CD4-positive, alpha-beta memory T cell (primary cell): ENCODE data around the gene SCML1. TPM values are rescaled to one million over a fixed set of nuclear protein-coding genes. Genes with fewer than 3 reads are reported as not detected.

Experiments
- CTCF ChIA-PET: fragments of 350-600 bp; sonication (Branson Sonifier 250); formaldehyde crosslinking; loops from one replicate; lab custom pipeline; 2021; ENCODE audit warnings: inconsistent platforms; ENCODE audit not compliant: partially characterized antibody; lab: Charles Lee
- POLR2A ChIA-PET: fragments of 350-600 bp; sonication (Branson Sonifier 250); formaldehyde crosslinking; loops from one replicate; lab custom pipeline; 2021; ENCODE audit not compliant: partially characterized antibody; lab: Charles Lee
- DNase-seq, 5 donors: peaks; one replicate each; pipeline versions ENCODE4 v3.0.0 to v3.0.0-alpha.2; 2020 to 2022; ENCODE audit warnings: mixed read lengths in 1 of 5
- H3K27ac ChIP-seq: one replicate; pipeline ENCODE4 v1.7.0; 2013; ENCODE audit warnings: low read depth, low read length
- H3K27me3 ChIP-seq: 2 replicates; pipeline ENCODE4 v1.7.0; 2013; ENCODE audit warnings: mild to moderate bottlenecking, low read length, moderate library complexity; ENCODE audit not compliant: insufficient read depth
- H3K36me3 ChIP-seq: 2 replicates; pipeline ENCODE4 v1.7.0; 2013; ENCODE audit warnings: mild to moderate bottlenecking, low read length, moderate library complexity; ENCODE audit not compliant: insufficient read depth
- H3K4me1 ChIP-seq: 2 replicates; pipeline ENCODE4 v1.7.0; 2013; ENCODE audit warnings: mild to moderate bottlenecking, low read length, moderate library complexity; ENCODE audit not compliant: insufficient read depth
- H3K4me3 ChIP-seq, 2 donors: one replicate each; pipeline ENCODE4 v1.7.0; 2013; ENCODE audit warnings: low read length in 2 of 2, mild to moderate bottlenecking in 1 of 2
- H3K9me3 ChIP-seq, 2 donors: one replicate each; pipeline ENCODE4 v1.7.0; 2013; ENCODE audit warnings: low read length in 2 of 2, control low read depth in 1 of 2; ENCODE audit not compliant: control insufficient read depth in 1 of 2
- H3K27ac Mint-ChIP-seq, 7 donors: one replicate each; pipeline ENCODE4 v1.8.0; 2020 to 2021; ENCODE audit warnings: mixed read lengths in 7 of 7, mild to moderate bottlenecking in 6 of 7, inconsistent platforms in 3 of 7, moderate library complexity in 3 of 7
- H3K27me3 Mint-ChIP-seq, 2 donors: one replicate each; pipeline ENCODE4 v1.8.0; 2020 to 2021; ENCODE audit warnings: mixed read lengths in 2 of 2
- H3K36me3 Mint-ChIP-seq, 2 donors: one replicate each; pipeline ENCODE4 v1.8.0; 2020 to 2021; ENCODE audit warnings: mixed read lengths in 2 of 2, inconsistent platforms in 1 of 2, mild to moderate bottlenecking in 1 of 2
- H3K4me1 Mint-ChIP-seq, 4 donors: one replicate each; pipeline ENCODE4 v1.8.0; 2020 to 2021; ENCODE audit warnings: mixed read lengths in 4 of 4, mild to moderate bottlenecking in 1 of 4
- H3K4me3 Mint-ChIP-seq, 8 donors: one replicate each; pipeline ENCODE4 v1.8.0; 2020 to 2021; ENCODE audit warnings: mixed read lengths in 8 of 8, mild to moderate bottlenecking in 7 of 8, moderate library complexity in 6 of 8, inconsistent platforms in 3 of 8
- H3K9me3 Mint-ChIP-seq, 8 donors: one replicate each; pipeline ENCODE4 v1.8.0; 2020 to 2021; ENCODE audit warnings: mixed read lengths in 8 of 8, mild to moderate bottlenecking in 5 of 8, inconsistent platforms in 3 of 8, moderate library complexity in 1 of 8
- intact Hi-C: fragments of 100-400 bp; cut with micrococcal nuclease; formaldehyde crosslinking; loops from one replicate; pipeline ENCODE4 v1.15.1; 2023
- polyA plus RNA-seq, 2 donors: library from polyadenylated mRNA; unstranded; fragments of 300-500 nt; fragmentation: Illumina TruSeq; gene quantifications; one replicate each; pipeline ENCODE4 v1.2.3, GENCODE V29; 2021
- total RNA-seq, 2 experiments: library from RNA; stranded (reverse); gene quantifications; one replicate each; pipeline ENCODE4 v1.2.3, GENCODE V29; 2021

The SCML1 gene
- total and polyA plus RNA-seq, 4 experiments from 2014 or later = 1.6 to 18.0 (median 8.4) TPM

DNA sequence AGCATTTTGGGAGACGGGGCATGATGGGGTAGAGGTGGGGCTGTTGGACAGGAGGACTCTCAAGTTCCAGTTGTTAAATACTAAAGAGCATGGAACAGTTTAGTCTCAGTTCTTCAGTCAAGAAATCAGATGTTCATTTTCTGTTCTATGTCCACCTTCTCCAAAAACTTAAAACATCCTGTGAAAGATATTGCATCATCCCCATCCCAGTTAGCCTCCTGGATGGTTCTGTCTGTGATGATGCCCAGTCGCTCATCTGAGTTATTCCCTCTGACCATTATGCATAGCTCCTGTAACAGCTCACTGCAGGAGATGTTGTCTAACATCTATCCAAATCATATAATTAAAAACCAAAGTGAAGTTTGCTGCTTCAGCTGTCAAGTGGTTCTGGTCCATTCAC lies 32.1 kb upstream of the SCML1 start:
- H3K36me3 Mint-ChIP-seq = no peaks in the 10 kb centered on the region
- H3K4me3 Mint-ChIP-seq = no peak overlapping the region
- H3K36me3 ChIP-seq = no peaks in the 10 kb centered on the region
- no peak overlapping the region for H3K27ac ChIP-seq
- H3K4me1 ChIP-seq = no peaks in the 10 kb centered on the region
- no peak for DNase-seq
- ChIA-PET CTCF (no interaction called here), POLR2A (no interaction called here)
- intact Hi-C loops = no loop called here
- H3K27me3 Mint-ChIP-seq = no peaks in the 10 kb centered on the region
- no peaks in the 10 kb centered on the region for H3K9me3 ChIP-seq
- no peak overlapping the region for H3K4me3 ChIP-seq
- H3K27ac Mint-ChIP-seq = no peak overlapping the region
- H3K27me3 ChIP-seq = no peaks in the 10 kb centered on the region
- no peaks in the 10 kb centered on the region for H3K4me1 Mint-ChIP-seq
- no peaks in the 10 kb centered on the region for H3K9me3 Mint-ChIP-seq

DNA sequence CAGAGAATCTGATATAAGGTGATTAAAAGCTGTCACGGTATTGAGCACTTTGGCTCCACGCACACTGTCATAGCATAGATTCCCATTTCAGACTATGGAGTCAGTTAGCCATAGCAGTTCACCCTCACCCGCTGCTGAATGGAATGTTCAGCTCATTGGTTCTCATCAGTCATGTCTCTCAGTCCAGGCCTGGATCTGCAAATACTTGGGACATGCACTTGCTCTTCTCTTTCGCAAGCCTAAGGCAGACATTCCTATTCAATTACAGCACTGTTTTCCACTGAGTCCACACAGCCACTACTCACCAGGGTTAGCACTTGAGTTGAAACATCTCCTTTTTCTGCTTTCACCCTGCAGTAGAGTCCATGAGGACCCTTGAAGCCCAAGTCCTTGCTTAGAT lies 30.6 kb upstream of the SCML1 start:
- H3K4me1 Mint-ChIP-seq = no peaks in the 10 kb centered on the region
- Histone ChIP-seq H3K27ac (no peak overlapping the region), H3K36me3 (no peaks in the 10 kb centered on the region), H3K4me1 (no peaks in the 10 kb centered on the region), H3K27me3 (no peaks in the 10 kb centered on the region), H3K4me3 (no peak overlapping the region), H3K9me3 (no peaks in the 10 kb centered on the region)
- no peak overlapping the region for H3K4me3 Mint-ChIP-seq
- no peaks in the 10 kb centered on the region for H3K27me3 Mint-ChIP-seq
- no peaks in the 10 kb centered on the region for H3K9me3 Mint-ChIP-seq
- H3K36me3 Mint-ChIP-seq = no peaks in the 10 kb centered on the region
- DNase-seq = no peak
- intact Hi-C loops = no loop called here
- ChIA-PET CTCF (no interaction called here), POLR2A (no interaction called here)
- H3K27ac Mint-ChIP-seq = no peak overlapping the region

DNA sequence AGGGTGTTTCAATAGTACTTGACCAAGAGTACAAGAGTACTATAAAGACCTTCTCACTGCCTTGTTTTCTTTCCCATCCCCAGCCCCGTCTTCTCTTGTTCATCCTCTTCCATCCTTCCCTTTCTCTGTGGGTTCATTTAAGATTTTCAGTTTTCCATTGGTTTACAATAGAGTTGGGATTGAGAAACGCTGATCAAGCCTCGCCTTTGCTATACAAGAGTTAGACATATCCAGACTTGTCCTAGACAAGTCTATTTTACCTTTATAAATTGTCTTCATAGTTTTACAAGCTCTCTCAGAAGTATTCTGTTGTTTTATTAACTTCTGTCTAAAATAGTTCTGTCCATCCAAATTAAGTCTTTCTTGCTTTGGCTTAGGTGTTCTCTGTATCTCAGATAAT lies 29.6 kb upstream of the SCML1 start:
- CTCF ChIA-PET = no interaction called here
- H3K27ac Mint-ChIP-seq = no peak overlapping the region
- no peak for DNase-seq

GRCh38 chrX:17710871-17711301 lies 26.4 kb upstream of the SCML1 start:
- no peaks in the 10 kb centered on the region for H3K4me1 ChIP-seq
- ChIA-PET POLR2A (no interaction called here), CTCF (no interaction called here)
- DNase-seq = no peak
- H3K4me3 Mint-ChIP-seq = no peak overlapping the region
- intact Hi-C loops = no loop called here
- no peaks in the 10 kb centered on the region for H3K36me3 Mint-ChIP-seq
- H3K9me3 ChIP-seq = no peaks in the 10 kb centered on the region
- H3K27me3 Mint-ChIP-seq = no peaks in the 10 kb centered on the region
- no peak overlapping the region for H3K4me3 ChIP-seq
- no peaks in the 10 kb centered on the region for H3K36me3 ChIP-seq
- H3K9me3 Mint-ChIP-seq = no peaks in the 10 kb centered on the region
- H3K27ac Mint-ChIP-seq = no peak overlapping the region
- H3K4me1 Mint-ChIP-seq = peaks cover 0 to 3% (median 0%) of the 10 kb centered on the region in 4 donors
- no peaks in the 10 kb centered on the region for H3K27me3 ChIP-seq
- H3K27ac ChIP-seq = no peak overlapping the region

More for the DNA sequence above, 29.6 kb upstream of the SCML1 start:
- Mint-ChIP-seq H3K4me3 (no peak overlapping the region), H3K9me3 (no peaks in the 10 kb centered on the region), H3K36me3 (no peaks in the 10 kb centered on the region), H3K27me3 (no peaks in the 10 kb centered on the region), H3K4me1 (peaks cover 0 to 2% (median 0%) of the 10 kb centered on the region in 4 donors)
- Histone ChIP-seq H3K27me3 (no peaks in the 10 kb centered on the region), H3K36me3 (no peaks in the 10 kb centered on the region), H3K4me3 (no peak overlapping the region), H3K27ac (no peak overlapping the region), H3K4me1 (no peaks in the 10 kb centered on the region), H3K9me3 (no peaks in the 10 kb centered on the region)
- intact Hi-C loops = no loop called here
- POLR2A ChIA-PET = no interaction called here

DNA sequence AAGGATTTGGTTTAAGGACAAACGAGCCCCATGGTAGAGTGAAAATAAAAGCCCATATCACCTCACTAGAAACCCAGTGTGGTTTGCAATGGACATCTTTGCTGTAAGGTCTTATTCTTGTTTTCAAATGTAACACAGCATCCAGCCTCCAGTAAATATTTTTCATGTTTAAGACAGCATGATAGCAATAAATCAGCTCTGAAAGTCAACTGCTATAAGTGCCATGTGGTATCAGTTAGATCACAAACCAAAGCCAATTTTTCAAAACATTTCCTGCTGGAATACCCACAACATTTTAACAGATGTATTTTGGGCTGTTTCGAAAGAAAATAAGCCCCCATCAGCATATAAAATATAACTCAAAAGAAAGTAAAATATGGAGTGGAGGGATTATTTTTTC lies 24.0 kb upstream of the SCML1 start:
- H3K9me3 Mint-ChIP-seq = no peaks in the 10 kb centered on the region

GRCh38 chrX:17718649-17719165 lies 18.6 kb upstream of the SCML1 start:
- no peaks in the 10 kb centered on the region for H3K27me3 ChIP-seq

More for the DNA sequence above, 24.0 kb upstream of the SCML1 start:
- no peaks in the 10 kb centered on the region for H3K27me3 Mint-ChIP-seq
- no peaks in the 10 kb centered on the region for H3K36me3 Mint-ChIP-seq
- peaks cover 0 to 3% (median 0%) of the 10 kb centered on the region in 4 donors for H3K4me1 Mint-ChIP-seq
- Histone ChIP-seq H3K4me3 (no peak overlapping the region), H3K4me1 (no peaks in the 10 kb centered on the region), H3K27me3 (no peaks in the 10 kb centered on the region), H3K36me3 (no peaks in the 10 kb centered on the region), H3K27ac (no peak overlapping the region), H3K9me3 (no peaks in the 10 kb centered on the region)
- ChIA-PET POLR2A (no interaction called here), CTCF (no interaction called here)
- no peak for DNase-seq
- H3K4me3 Mint-ChIP-seq = no peak overlapping the region
- no peak overlapping the region for H3K27ac Mint-ChIP-seq
- intact Hi-C loops = no loop called here

GRCh38 chrX:17719711-17720110 lies 17.6 kb upstream of the SCML1 start:
- CTCF ChIA-PET = no interaction called here
- H3K27ac ChIP-seq = no peak overlapping the region
- Mint-ChIP-seq H3K27ac (no peak overlapping the region), H3K4me1 (no peaks in the 10 kb centered on the region), H3K4me3 (no peak overlapping the region), H3K27me3 (no peaks in the 10 kb centered on the region), H3K36me3 (no peaks in the 10 kb centered on the region), H3K9me3 (no peaks in the 10 kb centered on the region)
- H3K27me3 ChIP-seq = no peaks in the 10 kb centered on the region
- no peaks in the 10 kb centered on the region for H3K36me3 ChIP-seq
- no peak for DNase-seq
- POLR2A ChIA-PET = no interaction called here
- intact Hi-C loops = no loop called here
- no peaks in the 10 kb centered on the region for H3K4me1 ChIP-seq
- no peaks in the 10 kb centered on the region for H3K9me3 ChIP-seq
- H3K4me3 ChIP-seq = no peak overlapping the region

More at GRCh38 chrX:17718649-17719165, 18.6 kb upstream of the SCML1 start:
- no peak overlapping the region for H3K27ac ChIP-seq
- CTCF ChIA-PET = no interaction called here
- no peaks in the 10 kb centered on the region for H3K9me3 ChIP-seq
- no peaks in the 10 kb centered on the region for H3K4me1 Mint-ChIP-seq
- H3K9me3 Mint-ChIP-seq = no peaks in the 10 kb centered on the region
- H3K27ac Mint-ChIP-seq = no peak overlapping the region
- no peak overlapping the region for H3K4me3 ChIP-seq
- POLR2A ChIA-PET = no interaction called here
- no peak for DNase-seq
- H3K36me3 Mint-ChIP-seq = no peaks in the 10 kb centered on the region
- intact Hi-C loops = no loop called here
- H3K4me3 Mint-ChIP-seq = no peak overlapping the region
- H3K27me3 Mint-ChIP-seq = no peaks in the 10 kb centered on the region
- no peaks in the 10 kb centered on the region for H3K4me1 ChIP-seq
- no peaks in the 10 kb centered on the region for H3K36me3 ChIP-seq

DNA sequence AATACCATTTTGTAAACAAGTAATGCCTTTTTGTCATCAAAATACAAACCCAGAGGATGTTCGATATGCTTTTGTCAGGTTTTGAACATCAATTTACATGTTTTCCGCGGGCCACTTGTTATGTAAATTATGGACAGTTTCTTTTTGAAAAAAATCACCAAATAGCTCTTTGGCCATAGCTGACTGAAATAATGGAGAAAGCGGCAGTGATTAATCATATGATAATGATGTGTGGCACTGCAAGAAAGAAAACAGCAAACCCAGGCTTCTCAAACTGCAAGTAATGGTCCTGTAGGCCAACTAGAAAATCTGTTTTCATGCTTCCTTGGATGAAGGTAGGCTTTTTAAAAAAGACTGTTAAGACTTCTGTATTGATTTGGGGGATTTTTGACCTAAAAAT lies 15.6 kb upstream of the SCML1 start:
- Mint-ChIP-seq H3K4me3 (no peak overlapping the region), H3K27ac (no peak overlapping the region), H3K36me3 (no peaks in the 10 kb centered on the region), H3K4me1 (no peaks in the 10 kb centered on the region), H3K9me3 (no peaks in the 10 kb centered on the region), H3K27me3 (no peaks in the 10 kb centered on the region)
- DNase-seq = no peak
- intact Hi-C loops = no loop called here
- Histone ChIP-seq H3K4me3 (no peak overlapping the region), H3K9me3 (no peaks in the 10 kb centered on the region), H3K27ac (no peak overlapping the region), H3K27me3 (no peaks in the 10 kb centered on the region), H3K4me1 (no peaks in the 10 kb centered on the region), H3K36me3 (no peaks in the 10 kb centered on the region)
- CTCF ChIA-PET = no interaction called here
- POLR2A ChIA-PET = no interaction called here
